IgD-negative memory B cell (primary cell): ENCODE results near the gene ABCA7. TPM values are rescaled to one million over a fixed set of nuclear protein-coding genes. Genes with fewer than 3 reads are reported as not detected.
A peak's percentile ranks its signal among the peaks of the same experiment; 100 is the strongest.

ENCODE experiments used
- H3K27ac Mint-ChIP-seq, 3 donors: one replicate each; pipeline ENCODE4 v1.8.0; 2020 to 2022; ENCODE audit warnings: mild to moderate bottlenecking in 3 of 3, mixed read lengths in 3 of 3, moderate library complexity in 1 of 3
- H3K27me3 Mint-ChIP-seq: one replicate; pipeline ENCODE4 v1.8.0; 2021; ENCODE audit warnings: mixed read lengths
- H3K36me3 Mint-ChIP-seq: one replicate; pipeline ENCODE4 v1.8.0; 2020; ENCODE audit warnings: mild to moderate bottlenecking, mixed read lengths
- H3K4me1 Mint-ChIP-seq, 3 donors: one replicate each; pipeline ENCODE4 v1.8.0; 2020 to 2022; ENCODE audit warnings: mixed read lengths in 3 of 3, mild to moderate bottlenecking in 1 of 3
- H3K4me3 Mint-ChIP-seq, 4 donors: one replicate each; pipeline ENCODE4 v1.8.0; 2020 to 2022; ENCODE audit warnings: mild to moderate bottlenecking in 4 of 4, mixed read lengths in 4 of 4, moderate library complexity in 3 of 4
- H3K9me3 Mint-ChIP-seq, 3 donors: one replicate each; pipeline ENCODE4 v1.8.0; 2020 to 2021; ENCODE audit warnings: mixed read lengths in 3 of 3, mild to moderate bottlenecking in 1 of 3
- polyA plus RNA-seq: library from polyadenylated mRNA; unstranded; fragments of 300-500 nt; fragmentation: Illumina TruSeq; gene quantifications from one replicate; pipeline ENCODE4 v1.2.3, GENCODE V29; 2021

The ABCA7 gene
- polyA plus RNA-seq, 1 donor from 2014 or later: 21.4 TPM

DNA sequence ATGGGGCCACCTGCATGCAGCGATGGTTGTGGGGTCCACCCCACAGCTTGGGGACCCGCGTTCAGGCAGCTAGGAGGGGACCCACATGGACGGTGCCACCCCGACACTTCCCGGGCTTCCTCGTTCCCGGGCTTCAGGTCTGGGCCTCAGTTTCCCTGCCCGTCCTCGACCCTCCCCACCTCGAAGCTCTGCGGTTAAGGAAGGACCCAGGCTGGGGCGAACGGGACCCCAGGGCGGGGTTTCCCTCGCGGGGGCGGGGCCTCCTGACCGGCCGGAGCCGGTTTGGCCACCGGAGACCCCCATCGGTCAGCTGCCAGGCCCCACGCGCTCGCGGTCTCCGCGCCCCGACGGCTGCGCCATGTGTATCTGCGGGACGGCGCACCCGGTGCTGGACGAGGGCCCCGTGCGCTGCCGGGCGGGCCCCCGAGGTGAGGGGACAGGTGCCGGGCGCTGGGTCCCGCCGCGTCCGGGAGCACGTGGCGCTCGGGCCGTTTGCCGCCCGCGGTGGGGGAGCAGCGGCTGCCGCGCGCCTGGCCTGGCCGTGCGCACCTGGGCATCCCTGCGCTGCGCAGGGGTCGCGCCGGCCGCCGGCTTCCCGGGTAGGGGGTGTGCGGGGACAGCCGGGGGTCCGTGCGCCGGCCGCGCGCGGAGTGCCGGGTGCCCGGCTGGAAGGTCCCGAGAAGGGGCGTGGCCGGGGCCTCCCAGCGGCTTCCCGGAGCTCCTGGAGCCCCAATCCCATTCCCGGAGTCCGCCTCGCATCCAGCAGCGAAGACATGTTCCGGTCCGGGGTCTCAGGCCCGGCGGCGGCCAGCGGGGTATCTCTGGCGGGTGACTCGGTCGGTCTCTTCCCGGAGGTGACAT is 31.3 kb downstream of the ABCA7 start:
- H3K4me1 Mint-ChIP-seq: peaks cover 15 to 26% (median 22%) of the 10 kb centered on the region in 3 donors
- peak overlapping the region in 1 of 4 donors; percentile 40 for H3K4me3 Mint-ChIP-seq
- peaks cover 7% of the 10 kb centered on the region for H3K36me3 Mint-ChIP-seq
- no peaks in the 10 kb centered on the region for H3K27me3 Mint-ChIP-seq
- H3K27ac Mint-ChIP-seq: peak overlapping the region in 1 of 3 donors; percentile 97
- H3K9me3 Mint-ChIP-seq: no peaks in the 10 kb centered on the region

DNA sequence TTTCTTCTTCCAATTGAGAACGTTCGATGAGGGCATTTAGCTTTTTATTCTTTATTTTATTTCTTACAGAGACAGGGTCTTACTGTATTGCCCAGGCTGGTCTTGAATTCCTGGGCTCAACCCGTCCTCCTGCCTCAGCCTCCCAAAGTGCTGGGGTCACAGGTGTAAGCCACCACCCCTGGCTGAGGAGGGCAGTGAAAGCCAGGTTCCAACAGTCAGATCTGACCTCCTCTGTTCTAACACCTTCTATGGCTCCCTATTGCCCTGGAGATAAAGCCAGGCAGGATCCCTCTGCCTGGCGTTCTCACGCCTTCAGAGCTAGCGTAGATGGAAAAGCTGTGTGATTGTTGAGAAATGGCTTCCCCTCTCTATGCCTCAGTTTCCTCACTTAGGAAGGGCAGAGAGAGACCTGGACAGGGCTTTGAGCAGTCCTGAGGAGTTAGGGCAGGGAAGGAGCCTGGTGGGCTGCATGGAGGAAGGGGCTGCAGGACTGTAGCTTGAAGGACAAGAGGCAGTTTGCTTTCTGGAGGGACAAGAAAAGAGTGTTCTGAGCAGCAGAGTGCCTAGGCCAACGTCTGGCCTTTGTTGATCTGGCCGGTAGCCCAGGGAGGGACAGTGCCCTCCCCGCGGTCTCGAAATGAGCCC is 32.6 kb downstream of the ABCA7 start:
- Mint-ChIP-seq H3K27me3 (no peaks in the 10 kb centered on the region), H3K36me3 (peaks cover 11% of the 10 kb centered on the region), H3K4me3 (peak overlapping the region in 3 of 4 donors; percentile 4 to 72 (median 71)), H3K4me1 (peaks cover 22 to 32% (median 29%) of the 10 kb centered on the region in 3 donors), H3K27ac (peak overlapping the region; percentile 83 to 100 (median 90)), H3K9me3 (no peaks in the 10 kb centered on the region)

DNA sequence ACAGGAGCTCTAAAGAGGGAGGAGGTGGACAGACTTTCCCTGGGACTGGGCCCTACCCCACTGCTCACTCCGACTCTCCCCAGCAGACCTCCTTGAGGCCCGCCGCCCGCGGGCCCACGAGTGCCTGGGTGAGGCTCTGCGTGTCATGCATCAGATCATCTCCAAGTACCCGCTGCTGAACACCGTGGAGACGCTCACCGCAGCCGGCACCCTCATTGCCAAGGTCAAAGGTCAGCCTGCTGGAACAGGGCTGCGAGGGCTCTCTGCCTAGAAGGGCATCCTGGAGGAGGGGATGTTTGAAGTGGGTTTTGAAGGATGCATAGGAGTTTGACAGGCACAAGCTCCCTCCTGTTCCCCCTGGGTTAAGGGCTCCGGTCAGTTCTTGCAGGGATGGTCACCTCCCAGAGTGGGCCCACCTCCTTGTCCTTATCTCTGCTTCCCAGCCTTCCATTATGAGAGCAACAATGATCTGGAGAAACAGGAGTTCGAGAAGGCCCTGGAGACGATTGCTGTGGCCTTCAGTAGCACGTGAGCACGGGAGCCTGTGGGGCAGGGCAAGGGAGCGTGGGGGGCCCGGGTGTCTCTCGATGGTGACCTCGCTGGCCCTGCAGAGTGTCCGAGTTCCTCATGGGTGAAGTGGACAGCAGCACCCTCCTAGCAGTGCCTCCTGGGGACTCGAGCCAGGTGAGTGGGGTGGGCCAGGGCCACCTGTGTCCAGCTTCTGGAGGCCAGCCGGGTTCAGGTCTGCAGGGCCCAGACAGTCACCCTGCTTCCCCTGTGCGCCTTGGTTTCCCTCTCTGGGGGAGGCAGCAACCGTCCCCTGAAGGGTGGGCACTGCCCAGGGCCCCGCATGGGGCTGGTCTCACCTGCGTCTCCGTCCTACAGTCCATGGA is 33.4 kb downstream of the ABCA7 start:
- H3K36me3 Mint-ChIP-seq: peaks cover 11% of the 10 kb centered on the region

DNA sequence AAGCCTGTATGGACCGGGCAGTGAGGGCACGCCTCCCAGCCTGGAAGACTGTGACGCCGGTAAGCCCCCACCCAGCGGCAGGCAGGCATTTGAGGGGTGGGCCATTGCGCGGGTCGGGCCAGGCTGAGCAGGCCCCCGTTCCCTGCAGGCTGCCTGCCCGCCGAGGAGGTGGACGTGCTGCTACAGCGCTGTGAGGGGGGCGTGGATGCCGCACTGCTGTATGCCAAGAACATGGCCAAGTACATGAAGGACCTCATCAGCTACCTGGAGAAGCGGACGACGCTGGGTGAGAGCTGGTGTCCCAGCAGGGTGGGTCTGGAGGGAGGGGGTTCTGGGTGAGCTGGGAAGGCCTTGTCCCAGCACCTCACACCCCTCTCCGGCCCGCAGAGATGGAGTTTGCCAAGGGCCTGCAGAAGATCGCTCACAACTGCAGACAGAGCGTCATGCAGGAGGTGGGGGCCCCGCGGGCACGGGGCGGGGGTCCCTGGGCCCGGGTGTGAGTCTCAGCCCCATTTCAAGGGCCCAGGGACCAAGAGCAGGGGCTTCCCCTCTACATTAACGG is 34.1 kb downstream of the ABCA7 start:
- no peaks in the 10 kb centered on the region for H3K9me3 Mint-ChIP-seq
- peaks cover 9% of the 10 kb centered on the region for H3K36me3 Mint-ChIP-seq
- peak overlapping the region in 2 of 3 donors; percentile 90 to 100 for H3K27ac Mint-ChIP-seq
- no peaks in the 10 kb centered on the region for H3K27me3 Mint-ChIP-seq
- H3K4me1 Mint-ChIP-seq: peaks cover 18 to 29% (median 26%) of the 10 kb centered on the region in 3 donors
- peak overlapping the region in 2 of 4 donors; percentile 73 to 75 for H3K4me3 Mint-ChIP-seq

More for the DNA sequence above, 33.4 kb downstream of the ABCA7 start:
- H3K9me3 Mint-ChIP-seq: no peaks in the 10 kb centered on the region
- peak overlapping the region; percentile 90 to 100 (median 90) for H3K27ac Mint-ChIP-seq
- H3K27me3 Mint-ChIP-seq: no peaks in the 10 kb centered on the region
- H3K4me3 Mint-ChIP-seq: peak overlapping the region; percentile 4 to 75 (median 18)
- H3K4me1 Mint-ChIP-seq: peaks cover 22 to 33% (median 29%) of the 10 kb centered on the region in 3 donors

DNA sequence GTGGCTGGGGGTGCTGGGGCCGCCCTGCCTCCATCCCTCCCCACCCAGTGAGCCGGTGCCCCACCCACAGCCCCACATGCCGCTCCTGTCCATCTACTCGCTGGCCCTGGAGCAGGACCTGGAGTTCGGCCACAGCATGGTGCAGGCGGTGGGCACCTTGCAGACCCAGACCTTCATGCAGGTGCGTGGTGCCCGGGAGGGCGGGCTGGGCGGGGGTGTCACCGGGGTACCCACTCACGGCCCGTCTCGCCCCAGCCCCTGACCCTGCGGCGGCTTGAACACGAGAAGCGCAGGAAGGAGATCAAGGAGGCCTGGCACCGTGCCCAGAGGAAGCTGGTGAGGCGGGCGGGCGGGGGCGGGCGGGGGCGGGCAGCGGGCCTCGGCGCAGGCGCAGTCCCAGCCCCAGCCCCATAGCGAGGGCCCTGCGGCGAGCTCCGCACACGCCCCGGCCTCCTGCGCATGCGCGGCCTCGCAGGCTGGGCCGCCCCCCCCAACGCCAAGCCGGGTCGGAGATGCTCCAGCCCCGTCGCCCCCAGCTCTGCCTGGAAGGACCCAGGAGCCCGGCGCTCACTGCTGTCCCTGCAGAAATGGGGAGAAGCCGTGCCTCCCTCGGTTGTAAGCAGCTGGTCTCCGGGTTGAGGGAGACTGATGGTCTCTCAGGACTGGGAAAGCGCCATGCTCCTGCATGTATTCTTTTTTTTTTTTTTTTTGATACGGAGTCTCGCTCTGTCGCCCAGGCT is 34.8 kb downstream of the ABCA7 start:
- peak overlapping the region; percentile 96 to 100 (median 98) for H3K27ac Mint-ChIP-seq
- H3K4me1 Mint-ChIP-seq: peaks cover 14 to 29% (median 22%) of the 10 kb centered on the region in 3 donors
- no peaks in the 10 kb centered on the region for H3K9me3 Mint-ChIP-seq
- H3K4me3 Mint-ChIP-seq: peak overlapping the region; percentile 62 to 95 (median 90)
- peaks cover 6% of the 10 kb centered on the region for H3K36me3 Mint-ChIP-seq
- no peaks in the 10 kb centered on the region for H3K27me3 Mint-ChIP-seq

DNA sequence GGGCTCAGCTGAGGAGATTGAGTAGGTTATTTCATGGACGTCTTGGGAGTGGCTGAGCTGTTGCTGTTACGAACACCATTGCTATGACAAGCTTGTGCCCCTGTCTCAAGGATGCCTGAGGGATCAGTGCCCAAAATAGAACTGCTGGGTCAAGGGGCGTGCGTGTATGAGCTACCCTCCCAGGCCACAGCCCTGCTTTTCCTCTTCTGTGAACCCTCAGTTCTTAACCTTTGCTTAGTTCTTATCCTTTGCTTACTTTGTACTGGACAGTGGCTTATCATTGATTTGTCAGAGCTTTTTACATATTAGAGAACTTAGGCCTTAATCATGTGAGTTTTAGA is 36.1 kb downstream of the ABCA7 start:
- Mint-ChIP-seq H3K9me3 (no peaks in the 10 kb centered on the region), H3K36me3 (peaks cover 6% of the 10 kb centered on the region), H3K4me1 (peaks cover 14 to 29% (median 25%) of the 10 kb centered on the region in 3 donors), H3K27ac (peak overlapping the region; percentile 96 to 100 (median 98)), H3K4me3 (peak overlapping the region in 3 of 4 donors; percentile 89 to 95 (median 90)), H3K27me3 (no peaks in the 10 kb centered on the region)

DNA sequence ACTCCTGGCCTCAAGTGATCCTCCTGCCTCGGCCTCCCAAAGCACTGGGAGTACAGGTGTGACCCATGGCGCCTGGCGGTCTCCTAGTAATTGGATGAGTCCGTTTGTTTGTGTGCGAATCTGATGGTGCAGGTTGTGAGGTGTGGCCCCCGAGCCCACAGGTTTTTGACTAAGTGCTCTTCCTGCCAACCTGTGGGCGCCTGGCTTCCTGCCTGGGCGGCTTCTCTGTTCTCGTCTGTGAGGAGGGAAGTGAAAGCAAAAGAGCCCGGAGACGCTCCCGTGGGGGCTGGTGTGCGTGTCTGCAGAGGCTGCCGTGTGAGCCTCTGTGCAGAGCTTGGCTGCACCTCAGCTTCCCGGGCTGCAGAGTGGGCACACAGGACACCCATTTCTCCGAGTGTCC is 37.0 kb downstream of the ABCA7 start:
- H3K27ac Mint-ChIP-seq: peak overlapping the region; percentile 96 to 100 (median 98)
- H3K36me3 Mint-ChIP-seq: peaks cover 4% of the 10 kb centered on the region
- no peaks in the 10 kb centered on the region for H3K27me3 Mint-ChIP-seq
- H3K4me1 Mint-ChIP-seq: peaks cover 14 to 25% (median 23%) of the 10 kb centered on the region in 3 donors
- peak overlapping the region; percentile 70 to 95 (median 92) for H3K4me3 Mint-ChIP-seq
- no peaks in the 10 kb centered on the region for H3K9me3 Mint-ChIP-seq

DNA sequence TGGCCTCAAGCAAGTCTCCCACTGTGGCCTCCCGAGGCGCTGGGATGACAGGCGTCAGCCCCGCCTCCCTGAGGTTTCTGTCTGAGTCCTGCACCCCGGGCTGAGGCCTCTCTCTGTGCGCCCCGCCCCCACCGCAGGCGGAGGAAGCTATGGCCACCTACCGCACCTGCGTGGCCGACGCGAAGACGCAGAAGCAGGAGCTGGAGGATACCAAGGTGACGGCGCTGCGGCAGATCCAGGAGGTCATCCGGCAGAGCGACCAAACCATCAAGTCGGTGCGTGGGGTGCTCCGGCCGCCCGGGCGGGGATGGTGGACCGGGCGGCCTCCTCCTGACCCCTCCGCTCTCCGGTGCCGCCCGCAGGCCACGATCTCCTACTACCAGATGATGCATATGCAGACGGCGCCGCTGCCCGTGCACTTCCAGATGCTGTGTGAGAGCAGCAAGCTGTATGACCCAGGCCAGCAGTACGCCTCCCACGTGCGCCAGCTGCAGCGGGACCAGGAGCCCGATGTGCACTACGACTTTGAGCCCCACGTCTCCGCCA is 39.7 kb downstream of the ABCA7 start:
- Mint-ChIP-seq H3K4me1 (peaks cover 18 to 25% (median 20%) of the 10 kb centered on the region in 3 donors), H3K36me3 (peaks cover 4% of the 10 kb centered on the region), H3K9me3 (no peaks in the 10 kb centered on the region), H3K4me3 (peak overlapping the region in 2 of 4 donors; percentile 35 to 51), H3K27ac (peak overlapping the region in 2 of 3 donors; percentile 27 to 94), H3K27me3 (no peaks in the 10 kb centered on the region)

DNA sequence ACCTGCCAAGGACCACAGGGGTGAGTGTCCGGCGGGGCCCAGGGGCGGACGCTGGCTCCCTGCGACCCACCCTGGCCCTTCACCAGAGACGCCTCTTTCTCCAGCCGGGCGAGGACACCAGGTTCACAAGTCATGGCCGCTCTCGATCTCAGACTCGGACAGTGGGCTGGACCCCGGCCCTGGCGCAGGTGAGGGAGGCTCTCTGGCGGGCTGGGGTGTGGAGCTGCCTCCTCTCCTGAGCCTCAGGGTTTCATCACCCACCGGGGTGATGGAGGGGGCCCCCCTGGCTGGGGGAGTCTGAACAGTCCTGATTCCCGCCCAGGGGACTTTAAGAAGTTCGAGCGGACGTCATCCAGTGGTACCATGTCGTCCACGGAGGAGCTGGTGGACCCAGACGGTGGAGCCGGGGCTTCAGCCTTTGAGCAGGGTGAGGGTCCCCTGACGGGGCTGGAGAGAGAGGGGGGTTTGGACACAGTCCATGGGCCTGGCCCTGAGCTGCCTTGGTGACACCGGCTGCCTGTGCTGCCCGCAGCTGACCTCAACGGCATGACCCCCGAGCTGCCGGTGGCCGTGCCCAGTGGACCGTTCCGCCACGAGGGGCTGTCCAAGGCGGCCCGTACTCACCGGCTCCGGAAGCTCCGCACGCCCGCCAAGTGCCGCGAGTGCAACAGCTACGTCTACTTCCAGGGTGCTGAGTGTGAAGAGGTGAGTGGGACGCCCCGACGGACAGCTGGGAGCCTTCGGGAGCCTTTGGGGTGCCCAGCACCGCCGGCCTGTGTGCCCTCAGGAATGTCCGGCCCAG is 40.7 kb downstream of the ABCA7 start:
- Mint-ChIP-seq H3K9me3 (no peaks in the 10 kb centered on the region), H3K4me1 (peaks cover 20 to 31% (median 24%) of the 10 kb centered on the region in 3 donors), H3K27ac (peak overlapping the region in 1 of 3 donors; percentile 94), H3K27me3 (no peaks in the 10 kb centered on the region), H3K4me3 (no peak overlapping the region), H3K36me3 (peaks cover 4% of the 10 kb centered on the region)

DNA sequence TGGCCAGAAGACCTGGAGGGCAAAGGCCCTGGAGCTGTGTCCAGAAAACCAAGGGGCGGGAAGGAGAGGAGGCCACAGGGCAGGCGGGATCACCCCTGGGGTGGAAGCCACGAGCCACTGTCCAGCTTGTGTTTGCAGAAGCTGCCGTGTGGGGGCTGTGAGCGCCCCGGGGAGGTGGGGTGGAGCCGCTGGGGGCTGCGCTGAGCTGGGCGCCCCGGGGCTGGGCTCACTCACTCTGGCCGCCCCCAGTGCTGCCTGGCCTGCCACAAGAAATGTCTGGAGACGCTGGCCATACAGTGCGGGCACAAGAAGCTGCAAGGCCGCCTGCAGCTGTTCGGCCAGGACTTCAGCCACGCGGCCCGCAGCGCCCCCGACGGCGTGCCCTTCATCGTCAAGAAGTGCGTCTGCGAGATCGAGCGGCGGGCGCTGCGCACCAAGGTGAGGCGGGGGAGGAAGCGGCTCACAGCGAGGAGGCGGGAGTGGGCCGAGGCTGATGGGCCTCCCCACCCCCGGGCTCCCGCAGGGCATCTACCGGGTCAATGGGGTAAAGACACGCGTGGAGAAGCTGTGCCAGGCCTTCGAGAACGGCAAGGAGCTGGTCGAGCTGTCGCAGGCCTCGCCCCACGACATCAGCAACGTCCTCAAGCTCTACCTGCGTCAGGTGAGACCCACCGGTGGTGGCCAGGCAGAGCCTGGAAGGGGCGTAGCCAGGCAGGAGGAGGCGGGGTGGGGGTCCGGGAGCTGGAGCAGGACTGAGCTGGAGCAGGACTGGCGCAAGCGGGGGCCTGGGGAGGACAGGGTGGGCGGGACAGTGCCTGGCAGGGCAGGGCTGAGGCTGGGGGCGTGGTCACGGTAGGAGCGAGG is 41.6 kb downstream of the ABCA7 start:
- H3K4me3 Mint-ChIP-seq: peak overlapping the region in 3 of 4 donors; percentile 41 to 77 (median 54)
- H3K36me3 Mint-ChIP-seq: peaks cover 4% of the 10 kb centered on the region
- H3K27ac Mint-ChIP-seq: peak overlapping the region; percentile 67 to 94 (median 81)
- no peaks in the 10 kb centered on the region for H3K27me3 Mint-ChIP-seq
- H3K4me1 Mint-ChIP-seq: peaks cover 12 to 25% (median 18%) of the 10 kb centered on the region in 3 donors
- no peaks in the 10 kb centered on the region for H3K9me3 Mint-ChIP-seq

DNA sequence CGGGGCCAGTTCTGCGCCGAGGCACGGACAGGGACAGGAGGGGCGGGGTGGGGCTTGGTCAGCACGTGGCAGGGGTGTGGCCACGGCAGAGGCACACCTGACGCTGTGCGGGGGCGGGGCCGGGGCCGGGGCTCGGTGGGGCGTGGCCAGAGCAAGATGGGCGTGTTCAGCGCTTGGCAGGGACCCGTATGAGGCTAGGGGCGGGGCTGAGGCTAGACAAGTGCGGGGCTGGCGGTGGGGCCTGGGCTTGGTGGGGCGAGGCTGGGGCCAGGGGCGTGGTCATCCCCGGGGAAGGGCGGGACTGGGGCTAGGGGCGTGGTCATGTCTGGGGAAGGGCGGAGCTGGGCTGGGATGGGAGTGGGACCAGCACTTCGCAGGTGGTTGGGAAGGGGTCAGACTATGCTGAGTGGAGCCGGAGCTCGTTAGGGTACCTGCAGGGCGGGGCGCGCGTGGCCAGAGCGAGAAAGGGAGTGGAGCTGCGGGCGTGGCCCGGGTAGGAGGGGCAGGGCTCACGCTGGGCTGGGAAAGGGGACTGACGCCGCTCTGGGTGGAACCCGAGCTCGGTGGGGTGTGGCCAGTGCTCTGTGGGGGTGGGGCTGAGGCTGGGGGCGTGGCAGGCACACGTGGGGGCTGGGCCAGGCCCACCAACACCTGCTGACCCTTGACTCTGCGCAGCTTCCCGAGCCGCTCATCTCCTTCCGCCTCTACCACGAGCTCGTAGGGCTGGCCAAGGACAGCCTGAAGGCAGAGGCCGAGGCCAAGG is 42.4 kb downstream of the ABCA7 start:
- H3K27ac Mint-ChIP-seq: peak overlapping the region; percentile 67 to 94 (median 81)
- H3K36me3 Mint-ChIP-seq: no peaks in the 10 kb centered on the region
- no peaks in the 10 kb centered on the region for H3K27me3 Mint-ChIP-seq
- H3K4me1 Mint-ChIP-seq: peaks cover 8 to 19% (median 11%) of the 10 kb centered on the region in 3 donors
- no peaks in the 10 kb centered on the region for H3K9me3 Mint-ChIP-seq
- peak overlapping the region in 3 of 4 donors; percentile 41 to 77 (median 54) for H3K4me3 Mint-ChIP-seq
